GM13976 (cell line): ENCODE measurements around the gene MBIP.
"Not testable (repeated sequence)": the region's sequence is repeated elsewhere in the genome, so short reads cannot be mapped to it uniquely, and the experiment has no call there.

ENCODE experiments used
- DNase-seq: peaks from one replicate; pipeline ENCODE4 v3.0.0; 2012; ENCODE audit warnings: low spot score
- in situ Hi-C: fragments of 300-500 bp; cut with MboI; formaldehyde crosslinking; loops from one replicate; pipeline ENCODE4 v1.12.0; 2022; ENCODE audit warnings: low sequenced_read_pairs, mixed read lengths, inconsistent platforms; ENCODE audit not compliant: unreplicated experiment
- TF ChIP-seq, protein P1 (sequence below): IDR thresholded peaks from 2 replicates; pipeline ENCODE4 v1.5.1; 2012; ENCODE audit warnings: borderline replicate concordance, mild to moderate bottlenecking; ENCODE audit not compliant: insufficient read depth; ENCODE audit errors: extremely low read depth, missing control alignments, control extremely low read depth

The MBIP gene

DNA sequence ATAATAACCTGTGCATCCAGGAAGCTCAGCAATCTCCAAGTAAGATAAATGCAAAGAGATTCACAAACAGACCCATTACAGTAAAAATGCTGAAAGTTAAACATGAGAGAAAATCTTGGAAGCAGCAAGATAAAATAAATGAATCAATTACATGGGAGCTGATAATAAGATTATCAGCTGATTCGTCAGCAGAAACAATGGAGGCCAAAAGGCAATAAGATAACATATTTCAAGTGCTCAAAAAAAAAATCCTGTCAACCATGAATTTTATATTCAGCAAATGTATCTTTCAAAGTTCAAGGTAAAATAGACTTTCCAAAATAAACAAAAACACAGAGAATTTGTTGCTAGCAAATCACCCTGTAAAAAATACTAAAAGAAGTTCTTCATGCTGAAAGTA, 36.4 kb upstream of the MBIP start:
- in situ Hi-C loops: no loop called here

DNA sequence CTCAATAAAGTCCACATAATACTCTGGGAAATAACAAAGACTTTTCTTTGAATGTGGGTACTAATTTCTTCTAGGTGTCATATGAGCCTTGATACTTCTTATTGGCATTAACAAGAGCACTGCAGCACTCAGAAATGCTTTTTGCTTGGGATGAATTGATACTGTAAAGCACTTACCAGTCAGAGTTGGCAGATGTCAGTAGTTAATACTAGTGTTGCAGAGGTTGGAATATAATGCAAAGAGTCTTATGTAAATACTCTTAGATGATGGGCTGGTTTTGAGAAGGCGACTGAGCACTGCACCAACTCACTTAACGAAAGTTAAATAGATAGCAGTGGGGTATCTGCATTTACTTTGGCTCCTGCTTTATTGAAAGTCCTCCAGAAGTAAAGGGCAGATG, 25.6 kb upstream of the MBIP start:
- TF ChIP-seq, protein P1, sequence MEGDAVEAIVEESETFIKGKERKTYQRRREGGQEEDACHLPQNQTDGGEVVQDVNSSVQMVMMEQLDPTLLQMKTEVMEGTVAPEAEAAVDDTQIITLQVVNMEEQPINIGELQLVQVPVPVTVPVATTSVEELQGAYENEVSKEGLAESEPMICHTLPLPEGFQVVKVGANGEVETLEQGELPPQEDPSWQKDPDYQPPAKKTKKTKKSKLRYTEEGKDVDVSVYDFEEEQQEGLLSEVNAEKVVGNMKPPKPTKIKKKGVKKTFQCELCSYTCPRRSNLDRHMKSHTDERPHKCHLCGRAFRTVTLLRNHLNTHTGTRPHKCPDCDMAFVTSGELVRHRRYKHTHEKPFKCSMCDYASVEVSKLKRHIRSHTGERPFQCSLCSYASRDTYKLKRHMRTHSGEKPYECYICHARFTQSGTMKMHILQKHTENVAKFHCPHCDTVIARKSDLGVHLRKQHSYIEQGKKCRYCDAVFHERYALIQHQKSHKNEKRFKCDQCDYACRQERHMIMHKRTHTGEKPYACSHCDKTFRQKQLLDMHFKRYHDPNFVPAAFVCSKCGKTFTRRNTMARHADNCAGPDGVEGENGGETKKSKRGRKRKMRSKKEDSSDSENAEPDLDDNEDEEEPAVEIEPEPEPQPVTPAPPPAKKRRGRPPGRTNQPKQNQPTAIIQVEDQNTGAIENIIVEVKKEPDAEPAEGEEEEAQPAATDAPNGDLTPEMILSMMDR: no peak

More for the DNA sequence above, 36.4 kb upstream of the MBIP start:
- DNase-seq: no peak
- TF ChIP-seq, protein P1: no peak

DNA sequence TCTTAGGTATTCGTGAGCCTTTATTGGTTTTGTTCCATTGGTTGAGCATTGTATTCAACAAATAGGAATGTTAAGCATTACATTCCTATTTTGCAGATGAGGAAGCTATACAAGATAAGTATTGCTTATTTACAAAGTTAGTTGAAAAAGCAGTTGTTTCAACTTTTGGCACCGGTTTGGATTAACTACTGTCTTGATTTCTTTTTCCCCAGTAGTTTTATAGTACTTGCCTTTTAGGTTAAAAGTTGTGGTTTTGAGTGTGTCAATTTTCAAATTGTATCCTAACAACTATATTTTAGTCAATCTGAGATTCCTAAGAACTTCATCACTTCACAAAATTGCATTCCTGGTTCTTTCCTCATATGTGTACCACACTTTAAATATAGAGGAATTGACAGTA, 23.8 kb upstream of the MBIP start:
- DNase-seq: no peak
- TF ChIP-seq, protein P1: no peak
- in situ Hi-C loops: no loop called here

More for the DNA sequence above, 25.6 kb upstream of the MBIP start:
- DNase-seq: no peak
- in situ Hi-C loops: no loop called here

DNA sequence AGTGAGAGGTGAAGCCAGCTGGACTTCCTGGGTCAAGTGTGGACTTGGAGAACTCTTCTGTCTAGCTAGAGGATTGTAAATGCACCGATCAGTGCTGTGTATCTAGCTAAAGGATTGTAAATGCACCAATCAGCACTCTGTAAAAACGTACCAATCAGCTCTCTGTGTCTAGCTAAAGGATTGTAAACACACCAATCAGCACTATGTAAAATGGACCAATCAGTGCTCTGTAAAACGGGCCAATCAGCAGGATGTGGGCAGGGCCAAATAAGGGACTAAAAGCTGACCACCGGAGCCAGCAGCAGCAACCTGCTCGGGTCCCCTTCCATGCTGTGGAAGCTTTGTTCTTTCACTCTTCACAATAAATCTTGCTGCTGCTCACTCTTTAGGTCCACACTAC, 21.4 kb upstream of the MBIP start:
- in situ Hi-C loops, DNase-seq: not testable (repeated sequence)

DNA sequence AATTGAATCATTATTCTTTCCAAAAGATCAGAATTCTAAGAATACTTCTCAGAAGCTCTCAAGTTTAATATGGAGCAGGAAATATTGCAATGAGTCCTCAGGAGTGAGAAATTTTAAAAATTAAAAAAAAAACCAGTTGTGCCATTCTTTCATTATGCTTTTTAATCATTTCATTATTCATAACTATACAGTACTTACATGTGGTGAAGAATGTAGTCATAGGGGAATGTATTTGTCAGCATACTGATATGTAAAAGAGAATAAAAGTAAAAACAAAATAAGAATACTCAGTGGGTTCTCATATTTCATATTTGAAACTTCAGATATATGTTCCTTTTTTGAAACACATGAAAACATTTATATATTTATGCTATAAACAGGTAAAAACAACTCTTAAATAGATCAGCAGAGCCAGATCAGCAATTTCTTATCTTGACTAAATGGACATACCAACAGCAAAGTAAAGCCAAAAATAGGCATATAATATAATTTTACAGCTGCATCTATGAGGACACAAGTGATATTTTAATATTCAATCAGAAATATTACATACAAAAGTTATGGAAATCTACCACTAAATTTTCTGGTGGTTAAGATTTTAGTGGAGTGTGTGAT, 19.9 kb upstream of the MBIP start:
- TF ChIP-seq, protein P1: no peak
- in situ Hi-C loops: no loop called here
- no peak for DNase-seq

DNA sequence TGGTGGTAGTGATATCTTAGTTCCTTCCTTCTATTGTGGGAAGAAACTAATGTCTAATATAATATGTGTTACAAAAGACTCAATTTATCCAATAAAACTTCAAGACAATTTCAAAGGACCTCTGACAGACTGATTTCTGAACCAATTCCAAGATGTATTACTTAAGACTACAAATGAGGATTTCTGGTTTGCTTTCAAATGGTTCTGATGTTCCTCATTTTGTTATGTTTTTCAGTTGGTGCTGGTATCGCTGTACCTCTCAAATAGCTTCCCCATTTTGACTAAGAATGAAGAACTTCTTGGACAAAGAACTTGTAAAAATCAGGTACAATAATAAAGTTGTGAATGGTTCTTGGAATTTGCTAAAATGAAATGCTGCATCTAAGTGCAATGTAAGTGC, 19.4 kb upstream of the MBIP start:
- in situ Hi-C loops: no loop called here
- DNase-seq: no peak
- TF ChIP-seq, protein P1: no peak

DNA sequence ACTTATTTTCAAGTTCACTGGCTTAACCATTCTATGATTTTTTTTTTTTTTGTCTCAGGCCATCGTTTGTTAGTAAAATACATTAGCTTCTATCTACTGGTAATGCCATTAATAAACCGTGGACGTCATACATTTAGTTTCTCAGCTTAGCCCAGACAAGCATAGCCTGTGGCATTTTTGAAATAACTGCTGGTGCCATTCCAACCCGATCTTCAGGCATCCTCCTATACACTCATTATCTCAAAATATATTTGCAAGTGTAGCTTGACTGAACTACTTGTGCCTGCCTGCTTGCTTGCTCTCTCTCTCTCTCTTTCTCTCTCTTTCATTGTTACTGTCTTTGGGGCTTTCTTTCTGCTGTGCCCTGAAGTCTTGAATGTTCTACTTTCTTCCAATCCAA, 12.7 kb upstream of the MBIP start:
- DNase-seq: no peak
- TF ChIP-seq, protein P1: no peak
- in situ Hi-C loops: no loop called here

DNA sequence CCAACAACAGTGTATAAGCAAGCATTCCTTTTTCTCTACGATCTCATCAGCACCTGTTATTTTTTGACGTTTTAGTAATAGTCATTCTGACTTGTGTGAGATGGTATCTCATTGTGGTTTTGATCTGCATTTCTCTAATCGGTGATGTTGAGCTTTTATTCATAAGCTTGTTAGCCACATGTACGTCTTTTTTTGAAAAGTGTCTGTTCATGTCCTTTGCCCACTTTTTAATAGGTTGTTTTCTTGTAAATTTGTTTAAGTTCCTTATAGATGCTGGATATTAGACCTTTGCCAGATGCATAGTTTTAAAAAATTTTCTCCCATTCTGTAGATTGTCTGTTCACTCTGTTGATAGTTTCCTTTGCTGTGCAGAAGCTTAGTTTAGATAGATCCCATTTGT, 7.1 kb upstream of the MBIP start:
- in situ Hi-C loops, DNase-seq: not testable (repeated sequence)
